Measurements from ENCODE around the gene FBXL15.

The FBXL15 gene

DNA sequence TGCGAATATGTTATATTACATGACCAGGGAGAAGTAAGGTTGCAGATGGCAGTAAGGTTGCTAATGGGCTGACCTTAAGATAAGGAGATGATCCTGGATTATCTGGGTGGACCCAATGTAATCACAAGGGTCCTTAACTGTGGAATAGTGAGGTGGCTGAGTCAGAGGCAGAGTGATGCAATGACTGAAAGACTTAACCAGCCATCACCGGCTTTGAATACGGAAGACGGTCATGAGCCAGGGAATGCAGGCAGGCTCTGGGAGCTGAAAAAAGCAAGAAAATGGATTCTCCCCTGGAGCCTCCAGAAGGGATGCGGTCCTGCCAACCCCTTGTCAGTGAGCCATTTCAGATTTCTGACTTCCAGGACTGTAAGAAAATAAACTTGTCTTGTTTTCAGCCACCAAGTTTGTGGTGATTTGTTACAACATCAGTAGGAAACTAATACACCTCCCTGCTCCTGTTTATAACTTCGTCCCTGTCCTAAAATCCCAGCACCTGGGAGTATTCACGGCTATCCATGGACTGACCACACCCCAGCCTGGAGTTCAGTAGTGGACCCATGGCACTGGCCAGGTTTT lies 35.3 kb downstream of the FBXL15 start:
- no peak overlapping the region for H3K4me3 ChIP-seq (ENCODE audit: low read depth, low read length)
- in situ Hi-C loops (cut with HindIII; ENCODE audit: low sequenced_read_pairs), result no loop called here
- peak; percentile 38 for DNase-seq (ENCODE audit: low read depth)
- TF ChIP-seq, protein P1, sequence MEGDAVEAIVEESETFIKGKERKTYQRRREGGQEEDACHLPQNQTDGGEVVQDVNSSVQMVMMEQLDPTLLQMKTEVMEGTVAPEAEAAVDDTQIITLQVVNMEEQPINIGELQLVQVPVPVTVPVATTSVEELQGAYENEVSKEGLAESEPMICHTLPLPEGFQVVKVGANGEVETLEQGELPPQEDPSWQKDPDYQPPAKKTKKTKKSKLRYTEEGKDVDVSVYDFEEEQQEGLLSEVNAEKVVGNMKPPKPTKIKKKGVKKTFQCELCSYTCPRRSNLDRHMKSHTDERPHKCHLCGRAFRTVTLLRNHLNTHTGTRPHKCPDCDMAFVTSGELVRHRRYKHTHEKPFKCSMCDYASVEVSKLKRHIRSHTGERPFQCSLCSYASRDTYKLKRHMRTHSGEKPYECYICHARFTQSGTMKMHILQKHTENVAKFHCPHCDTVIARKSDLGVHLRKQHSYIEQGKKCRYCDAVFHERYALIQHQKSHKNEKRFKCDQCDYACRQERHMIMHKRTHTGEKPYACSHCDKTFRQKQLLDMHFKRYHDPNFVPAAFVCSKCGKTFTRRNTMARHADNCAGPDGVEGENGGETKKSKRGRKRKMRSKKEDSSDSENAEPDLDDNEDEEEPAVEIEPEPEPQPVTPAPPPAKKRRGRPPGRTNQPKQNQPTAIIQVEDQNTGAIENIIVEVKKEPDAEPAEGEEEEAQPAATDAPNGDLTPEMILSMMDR (IDR thresholded peaks at IDR 0.05; ENCODE audit: low read depth, low read length, missing control alignments), result no peak

DNA sequence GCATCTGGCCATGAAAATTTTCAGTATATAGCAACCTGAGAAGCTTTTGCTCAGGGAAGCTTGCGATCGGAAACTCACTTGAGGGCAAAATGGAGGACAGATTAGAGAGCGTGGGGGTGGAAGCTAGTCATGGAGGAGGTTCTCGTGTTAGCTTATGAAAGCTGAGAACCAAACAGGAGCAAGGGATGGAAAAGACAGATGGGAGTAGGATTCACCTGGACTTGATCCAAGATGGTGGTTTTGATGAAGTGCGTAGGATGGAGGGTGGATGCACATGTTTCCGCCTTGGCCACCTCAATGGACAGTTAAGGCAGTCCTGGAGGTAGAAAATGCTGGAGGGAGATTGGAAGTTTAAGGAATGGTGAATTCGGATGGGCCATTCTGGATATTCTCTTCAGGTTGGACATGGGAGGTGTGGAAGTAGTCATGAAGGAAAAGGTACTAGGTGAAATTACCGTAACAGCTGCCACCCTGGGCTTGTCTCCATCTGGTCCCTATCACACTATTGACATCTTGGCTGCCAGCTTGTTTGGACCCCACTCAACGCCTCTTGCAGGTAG lies 37.0 kb downstream of the FBXL15 start:
- TF ChIP-seq, protein P1 (IDR thresholded peaks at IDR 0.05; ENCODE audit: low read depth, low read length, missing control alignments), result no peak
- H3K4me3 ChIP-seq (ENCODE audit: low read depth, low read length), result no peak overlapping the region
- no peak for DNase-seq (ENCODE audit: low read depth)
- in situ Hi-C loops (cut with HindIII; ENCODE audit: low sequenced_read_pairs), result no loop called here

DNA sequence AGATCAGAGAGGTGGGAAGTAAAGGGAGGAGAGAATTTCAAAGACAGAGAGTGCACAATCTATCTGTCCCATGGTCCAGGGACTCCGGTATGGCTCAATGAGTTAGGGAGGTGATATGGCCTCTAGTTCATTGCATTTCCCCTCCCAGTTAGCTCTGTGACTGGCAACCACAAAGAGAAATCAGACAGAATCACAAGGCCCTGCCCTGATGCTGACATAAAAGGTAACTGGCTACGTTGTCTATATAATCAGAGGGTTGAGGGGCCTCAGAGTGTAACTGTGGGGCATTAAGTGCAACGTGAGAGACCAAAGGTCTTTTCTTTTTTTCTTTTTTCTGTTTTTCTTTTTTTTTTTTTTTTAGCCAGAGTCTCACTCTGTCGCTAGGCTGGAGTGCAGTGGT lies 38.0 kb downstream of the FBXL15 start:
- H3K4me3 ChIP-seq (ENCODE audit: low read depth, low read length), result no peak overlapping the region
- in situ Hi-C loops (cut with HindIII; ENCODE audit: low sequenced_read_pairs), result no loop called here
- TF ChIP-seq, protein P1 (IDR thresholded peaks at IDR 0.05; ENCODE audit: low read depth, low read length, missing control alignments), result no peak
- no peak for DNase-seq (ENCODE audit: low read depth)

DNA sequence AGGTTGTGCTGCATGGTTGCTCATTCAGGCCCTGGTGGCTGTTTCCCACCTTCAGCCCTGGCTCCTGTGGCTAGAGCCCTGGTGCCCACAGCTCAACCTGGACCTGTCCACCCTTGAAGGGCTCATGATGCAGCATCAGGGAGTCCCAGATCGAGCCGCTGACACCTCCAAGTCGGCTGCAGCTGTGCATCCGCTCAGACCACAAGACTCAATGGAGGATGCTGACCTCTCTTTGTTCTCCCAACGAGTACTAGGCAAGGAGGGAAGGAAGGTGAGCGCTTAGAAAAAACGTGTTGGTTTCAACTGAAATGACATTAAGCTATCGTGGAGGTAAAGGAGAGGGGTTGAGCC lies 40.2 kb downstream of the FBXL15 start:
- DNase-seq (ENCODE audit: low read depth), result no peak
- TF ChIP-seq, protein P1 (IDR thresholded peaks at IDR 0.05; ENCODE audit: low read depth, low read length, missing control alignments), result no peak
- H3K4me3 ChIP-seq (ENCODE audit: low read depth, low read length), result peak overlapping the region; percentile 49
- in situ Hi-C loops (cut with HindIII; ENCODE audit: low sequenced_read_pairs), result no loop called here

DNA sequence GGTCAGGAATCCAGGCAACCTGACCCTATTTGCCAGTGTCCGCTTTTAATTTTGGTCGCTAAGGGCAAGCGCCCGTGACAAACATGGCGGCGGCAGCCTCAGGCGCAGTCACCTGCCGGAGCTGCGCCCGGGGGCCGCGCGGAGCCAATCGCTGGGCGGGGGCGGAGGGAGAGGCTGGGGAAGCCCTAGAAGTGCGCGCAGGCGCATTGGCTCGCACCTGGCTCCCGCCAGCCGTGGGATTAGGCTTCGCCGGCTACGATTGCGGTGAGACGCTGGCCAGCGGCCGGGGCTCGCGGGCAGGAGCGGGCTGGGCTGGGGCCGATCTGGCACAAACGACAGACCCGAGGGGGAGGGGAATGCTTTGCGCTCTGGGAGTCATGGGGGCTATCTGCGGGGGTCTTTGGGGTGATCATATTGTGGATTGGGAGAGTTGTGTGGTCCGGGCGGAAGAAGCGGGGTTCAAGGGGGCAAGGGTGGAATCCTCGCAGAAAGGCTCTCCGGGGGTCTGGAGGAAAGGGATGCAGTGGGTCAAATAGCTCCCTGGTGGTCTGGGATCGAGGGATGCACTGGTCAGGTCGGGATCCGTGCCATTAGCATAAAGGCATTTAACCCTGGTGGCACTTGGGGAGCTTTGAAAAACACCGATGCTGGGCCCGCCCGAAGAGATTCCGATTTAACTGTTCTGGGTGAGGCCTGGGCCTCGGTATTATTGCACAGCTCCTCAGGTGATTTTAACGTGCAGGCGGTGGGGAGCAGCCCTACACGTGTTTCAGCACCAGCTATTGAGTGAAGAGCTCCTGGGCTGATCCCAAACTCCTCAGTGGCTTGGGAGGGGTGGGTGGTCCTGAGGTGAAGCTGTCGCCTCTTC lies 40.8 kb downstream of the FBXL15 start:
- TF ChIP-seq, protein P1 (IDR thresholded peaks at IDR 0.05; ENCODE audit: low read depth, low read length, missing control alignments), result no peak
- peak overlapping the region; percentile 49 for H3K4me3 ChIP-seq (ENCODE audit: low read depth, low read length)
- in situ Hi-C loops (cut with HindIII; ENCODE audit: low sequenced_read_pairs), result no loop called here
- DNase-seq (ENCODE audit: low read depth), result peak; percentile 64

DNA sequence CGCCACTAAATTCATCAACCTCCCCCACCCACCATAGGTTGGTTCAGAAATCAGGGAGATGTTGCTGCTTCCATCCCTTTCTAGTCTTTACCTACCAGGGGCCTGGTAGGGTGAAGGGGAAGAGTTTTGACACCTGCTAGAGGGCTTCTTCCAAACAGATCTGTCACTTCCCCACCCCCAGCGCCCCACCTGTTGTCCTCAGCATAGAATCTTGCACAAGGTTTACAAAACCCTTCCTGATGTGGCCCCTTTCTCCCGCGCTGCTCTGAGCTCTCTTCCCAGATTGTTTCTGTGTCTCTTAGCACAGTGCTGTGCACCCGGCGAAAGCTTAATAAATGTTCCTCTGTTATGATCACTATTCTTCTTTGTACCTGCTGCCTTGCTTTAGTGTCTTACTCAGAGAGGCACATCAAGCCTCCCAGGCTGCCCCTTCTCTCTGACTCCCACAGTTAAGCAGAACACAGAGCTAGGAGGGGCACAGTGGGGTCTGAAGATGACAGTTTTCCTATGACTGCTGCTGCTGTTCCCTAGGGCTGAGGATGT lies 41.9 kb downstream of the FBXL15 start:
- in situ Hi-C loops (cut with HindIII; ENCODE audit: low sequenced_read_pairs), result no loop called here
- H3K4me3 ChIP-seq (ENCODE audit: low read depth, low read length), result no peak overlapping the region

More for the DNA sequence above, 41.9 kb downstream of the FBXL15 start:
- TF ChIP-seq, protein P1 (IDR thresholded peaks at IDR 0.05; ENCODE audit: low read depth, low read length, missing control alignments), result no peak
- no peak for DNase-seq (ENCODE audit: low read depth)

All from astrocyte of the cerebellum (primary cell).